ENCODE measurements around the gene PPP2R2C.

- TF ChIP-seq CEBPB (IDR thresholded peaks at IDR 0.05; ENCODE audit: low read depth, low read length) (no peak), MAFK (IDR thresholded peaks at IDR 0.05; ENCODE audit: low read depth, low read length) (no peak), POLR2A (IDR thresholded peaks at IDR 0.05; ENCODE audit: low read depth, low read length) (no peak), RAD21 (IDR thresholded peaks at IDR 0.05; ENCODE audit: low read length) (no peak), CTCF (conservative IDR thresholded peaks at IDR 0.05; ENCODE audit: low read depth, low read length) (no peak), RFX5 (IDR thresholded peaks at IDR 0.05; ENCODE audit: low read depth, low read length) (no peak), CHD1 (IDR thresholded peaks at IDR 0.05; ENCODE audit: low read depth, low read length) (no peak), BHLHE40 (IDR thresholded peaks at IDR 0.05; ENCODE audit: low read depth, low read length) (no peak), SMC3 (IDR thresholded peaks at IDR 0.05; ENCODE audit: low read depth, low read length) (no peak)
Observed at GRCh38 chr4:6287017-6287788, 185.2 kb downstream of the PPP2R2C start.

All from IMR-90 (cell line).